ENCODE results near the gene ZNF280A.
"Not testable (repeated sequence)": the region's sequence is repeated elsewhere in the genome, so short reads cannot be mapped to it uniquely, and the experiment has no call there.

Gene ZNF280A

GRCh38 chr22:22510833-22511232 lies 9.2 kb downstream of the ZNF280A start:
- DNase-seq = not testable (repeated sequence)

- not testable (repeated sequence) for DNase-seq
These were observed 10.2 kb downstream of the ZNF280A start for GRCh38 chr22:22509912-22510311.

- DNase-seq = peak; percentile 67
These were observed 11.5 kb downstream of the ZNF280A start, which contains the start of gene ZNF280B for GRCh38 chr22:22508274-22509176. ZNF280B (minus strand) TSS chr22:22508742; CDS start chr22:22489398, 19,344 bp downstream.

GRCh38 chr22:22507743-22508273 lies 12.3 kb downstream of the ZNF280A start:
- no peak for DNase-seq

- no peak for DNase-seq
These were observed 13.3 kb downstream of the ZNF280A start for GRCh38 chr22:22506736-22507135.

GRCh38 chr22:22498267-22498666 lies 21.8 kb downstream of the ZNF280A start:
- no peak for DNase-seq

GRCh38 chr22:22491589-22491988 lies 28.5 kb downstream of the ZNF280A start:
- not testable (repeated sequence) for DNase-seq

GRCh38 chr22:22488736-22489135 lies 31.3 kb downstream of the ZNF280A start:
- no peak for DNase-seq

GRCh38 chr22:22487869-22488597 lies 32.0 kb downstream of the ZNF280A start:
- no peak for DNase-seq

- DNase-seq = no peak
These were observed 33.0 kb downstream of the ZNF280A start for GRCh38 chr22:22487059-22487458.

GRCh38 chr22:22486132-22486899 lies 33.8 kb downstream of the ZNF280A start:
- DNase-seq = no peak

- no peak for DNase-seq
These were observed 34.5 kb downstream of the ZNF280A start for GRCh38 chr22:22485524-22485923.

- DNase-seq = no peak
These were observed 36.0 kb downstream of the ZNF280A start for GRCh38 chr22:22484023-22484422.

GRCh38 chr22:22480940-22481339 lies 39.1 kb downstream of the ZNF280A start:
- DNase-seq = no peak

GRCh38 chr22:22479999-22480532 lies 40.0 kb downstream of the ZNF280A start:
- DNase-seq = no peak

GRCh38 chr22:22479116-22479515 lies 41.0 kb downstream of the ZNF280A start:
- DNase-seq = no peak

- peak; percentile 5 for DNase-seq
These were observed 41.6 kb downstream of the ZNF280A start for GRCh38 chr22:22478470-22478869.

- no peak for DNase-seq
These were observed 45.3 kb downstream of the ZNF280A start for GRCh38 chr22:22474733-22475132.

GRCh38 chr22:22471104-22471503 lies 49.0 kb downstream of the ZNF280A start:
- DNase-seq = not testable (repeated sequence)

- DNase-seq = no peak
These were observed 50.5 kb downstream of the ZNF280A start for GRCh38 chr22:22469527-22469926.

GRCh38 chr22:22468794-22469469 lies 51.1 kb downstream of the ZNF280A start:
- DNase-seq = not testable (repeated sequence)

- DNase-seq = no peak
These were observed 53.0 kb downstream of the ZNF280A start for GRCh38 chr22:22467112-22467511.
